Fibroblast of skin of scalp (primary cell): ENCODE data around the gene RMRP.

ENCODE experiments used
- DNase-seq: peaks from one replicate; pipeline ENCODE4 v3.0.0-alpha.2; 2013

The RMRP gene

DNA sequence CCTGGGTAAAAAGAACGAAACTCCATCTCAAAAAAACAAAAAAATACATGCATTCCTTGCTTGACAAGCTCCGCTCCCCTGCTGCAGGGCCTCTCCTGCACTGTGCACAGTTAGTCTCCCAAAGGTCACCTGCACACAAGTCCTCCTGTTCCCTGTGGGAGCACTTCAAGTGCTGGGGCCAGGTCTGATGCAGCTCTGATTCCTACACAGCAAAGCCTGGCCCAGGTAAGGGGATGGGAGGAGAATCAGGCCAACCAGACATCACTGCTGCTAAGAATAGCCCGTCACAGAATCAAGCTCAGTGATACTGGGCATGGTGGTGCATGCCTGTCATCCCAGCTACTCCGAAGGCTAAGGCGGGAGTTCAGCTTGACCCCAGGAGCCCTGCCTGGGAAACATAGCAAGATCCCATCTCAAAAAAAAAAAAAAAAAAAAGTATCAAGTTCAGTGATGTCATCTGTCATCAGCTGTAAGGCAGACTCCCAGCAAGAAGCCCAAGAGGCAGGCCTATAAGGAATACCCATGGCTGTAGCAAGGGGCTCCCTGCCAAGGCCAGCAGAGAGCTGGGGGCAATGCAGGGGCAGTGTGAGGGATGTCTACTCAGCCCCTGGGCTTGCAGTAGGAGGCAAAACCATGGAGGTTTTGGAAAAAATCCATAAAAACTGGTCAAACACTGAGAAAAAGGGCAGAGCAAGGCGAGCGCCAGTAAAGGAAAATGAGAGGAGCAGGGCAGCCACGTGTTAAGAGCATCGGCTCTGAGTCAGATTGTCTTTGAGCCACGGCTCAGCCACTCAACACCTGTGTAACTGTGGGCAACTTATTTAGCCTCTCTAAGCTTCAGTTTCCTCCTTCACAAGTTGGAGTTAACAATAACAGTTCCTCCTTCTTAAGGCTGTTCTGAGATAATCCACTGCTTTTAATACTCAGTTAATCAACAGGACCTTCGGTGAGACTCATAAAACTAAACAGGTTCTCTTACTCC lies 28.7 kb upstream of the RMRP start:
- peak; percentile 63 for DNase-seq

- no peak for DNase-seq
These were observed 27.7 kb upstream of the RMRP start for GRCh38 chr9:35685506-35685905.

DNA sequence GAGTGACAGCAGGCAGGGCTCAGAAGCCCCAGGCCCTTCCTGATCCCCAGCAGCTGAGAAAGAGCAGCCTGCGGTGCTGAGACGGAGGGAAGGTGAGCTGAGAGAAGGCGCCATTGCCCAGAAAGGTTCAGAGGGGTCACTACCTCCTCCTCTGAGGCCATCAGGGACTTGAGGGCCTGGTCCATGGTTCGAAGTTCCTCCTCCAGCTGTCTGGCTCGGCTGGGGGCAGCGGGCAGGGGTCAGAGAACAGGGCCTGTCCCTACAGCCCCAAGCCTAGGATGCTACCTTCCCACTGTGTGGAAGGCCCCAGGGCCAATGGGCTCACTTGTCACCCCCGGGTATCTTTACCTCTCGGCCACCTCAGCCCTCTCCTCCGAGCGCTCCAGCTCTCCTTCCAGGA lies 27.1 kb upstream of the RMRP start:
- no peak for DNase-seq

- no peak for DNase-seq
These were observed 25.5 kb upstream of the RMRP start for GRCh38 chr9:35683323-35683722.

GRCh38 chr9:35682520-35683315 lies 24.9 kb upstream of the RMRP start:
- DNase-seq = no peak

DNA sequence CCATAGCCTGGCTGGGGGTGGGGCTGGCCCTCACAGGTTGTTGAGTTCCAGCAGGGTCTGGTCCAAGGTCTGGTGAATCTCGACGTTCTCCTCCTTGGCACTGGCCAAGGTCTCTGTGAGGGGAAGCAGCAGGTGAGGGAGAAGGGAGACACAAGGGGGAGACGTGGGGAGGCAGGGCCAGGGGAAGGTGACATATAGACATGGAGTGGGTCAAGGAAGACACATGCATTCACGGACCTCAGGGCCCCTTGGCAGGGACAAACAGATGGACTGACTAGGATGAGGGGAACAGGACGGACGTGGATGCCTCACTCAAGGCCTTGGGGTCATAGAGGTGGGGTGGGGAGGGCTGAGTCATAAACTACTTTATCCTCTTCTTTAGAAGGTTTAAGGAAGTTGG lies 24.2 kb upstream of the RMRP start:
- DNase-seq = no peak

DNA sequence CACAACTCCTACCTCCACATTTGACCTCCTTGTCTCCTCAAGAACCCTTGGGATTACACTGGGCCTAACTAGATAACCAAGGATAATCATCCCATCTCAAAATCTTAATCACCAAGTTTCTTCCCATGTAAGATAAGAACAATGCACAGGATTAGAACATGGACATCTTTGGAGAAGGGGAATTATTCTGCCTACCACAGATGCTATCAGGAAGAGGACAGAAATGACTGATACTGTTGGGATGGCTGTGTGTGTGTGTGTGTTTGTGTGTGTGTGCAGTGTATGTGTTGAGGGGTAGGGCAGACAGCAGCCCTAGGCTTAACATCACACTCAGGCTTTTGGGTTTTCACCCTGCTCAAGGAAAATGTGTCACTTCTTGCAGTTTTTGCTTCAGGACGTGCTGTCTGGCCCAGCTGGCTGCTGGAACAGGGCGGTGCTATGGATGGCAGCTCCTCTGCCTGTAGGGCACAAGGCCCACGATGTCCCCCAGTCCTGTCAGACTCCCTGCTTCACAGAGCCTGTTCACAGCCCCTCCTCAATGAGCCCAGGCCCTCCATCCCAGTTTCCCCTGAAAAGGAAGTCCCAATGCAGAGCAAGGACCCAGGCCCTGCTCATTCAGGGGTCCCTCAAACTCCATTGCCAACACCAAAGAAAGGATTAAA lies 23.7 kb upstream of the RMRP start:
- DNase-seq = peak; percentile 56

DNA sequence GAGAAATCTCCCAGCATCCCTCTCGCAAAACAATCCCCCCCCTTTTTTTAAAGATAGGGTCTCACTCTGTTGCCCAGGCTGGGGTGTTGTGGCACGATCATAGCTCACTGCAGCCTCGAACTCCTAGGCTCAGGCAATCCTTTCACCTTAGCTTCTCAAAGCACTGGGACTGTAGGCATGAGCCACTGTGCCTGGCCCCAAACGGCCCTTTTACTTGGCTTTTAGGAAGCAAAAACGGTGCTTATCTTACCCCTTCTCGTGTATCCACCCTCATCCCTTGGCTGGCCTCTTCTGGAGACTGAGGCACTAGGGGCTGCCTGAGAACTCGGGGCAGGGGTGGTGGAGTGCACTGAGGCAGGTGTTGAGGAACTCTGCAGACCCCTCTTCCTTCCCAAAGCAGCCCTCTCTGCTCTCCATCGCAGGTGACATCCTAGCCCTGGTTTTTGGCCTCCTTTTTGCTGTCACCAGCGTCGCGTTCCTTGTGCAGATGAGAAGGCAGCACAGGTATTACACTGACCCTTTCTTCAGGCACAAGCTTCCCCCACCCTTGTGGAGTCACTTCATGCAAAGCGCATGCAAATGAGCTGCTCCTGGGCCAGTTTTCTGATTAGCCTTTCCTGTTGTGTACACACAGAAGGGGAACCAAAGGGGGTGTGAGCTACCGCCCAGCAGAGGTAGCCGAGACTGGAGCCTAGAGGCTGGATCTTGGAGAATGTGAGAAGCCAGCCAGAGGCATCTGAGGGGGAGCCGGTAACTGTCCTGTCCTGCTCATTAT lies 22.7 kb upstream of the RMRP start:
- peak; percentile 74 for DNase-seq

DNA sequence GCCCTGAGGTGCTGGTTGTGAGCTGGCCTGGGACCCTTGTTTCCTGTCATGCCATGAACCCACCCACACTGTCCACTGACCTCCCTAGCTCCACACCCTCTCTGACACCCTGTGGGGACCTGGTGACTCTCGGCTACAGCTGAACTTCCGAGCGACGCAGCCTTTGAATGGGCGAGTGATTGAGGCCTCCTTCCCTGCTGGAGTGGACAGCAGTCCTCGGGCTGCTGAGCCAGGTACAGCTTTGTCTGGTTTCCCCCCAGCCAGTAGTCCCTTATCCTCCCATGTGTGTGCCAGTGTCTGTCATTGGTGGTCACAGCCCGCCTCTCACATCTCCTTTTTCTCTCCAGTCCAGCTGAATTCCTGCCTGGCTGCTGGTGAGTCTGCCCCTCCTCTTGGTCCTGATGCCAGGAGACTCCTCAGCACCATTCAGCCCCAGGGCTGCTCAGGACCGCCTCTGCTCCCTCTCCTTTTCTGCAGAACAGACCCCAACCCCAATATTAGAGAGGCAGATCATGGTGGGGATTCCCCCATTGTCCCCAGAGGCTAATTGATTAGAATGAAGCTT lies 22.0 kb upstream of the RMRP start:
- peak; percentile 40 for DNase-seq

DNA sequence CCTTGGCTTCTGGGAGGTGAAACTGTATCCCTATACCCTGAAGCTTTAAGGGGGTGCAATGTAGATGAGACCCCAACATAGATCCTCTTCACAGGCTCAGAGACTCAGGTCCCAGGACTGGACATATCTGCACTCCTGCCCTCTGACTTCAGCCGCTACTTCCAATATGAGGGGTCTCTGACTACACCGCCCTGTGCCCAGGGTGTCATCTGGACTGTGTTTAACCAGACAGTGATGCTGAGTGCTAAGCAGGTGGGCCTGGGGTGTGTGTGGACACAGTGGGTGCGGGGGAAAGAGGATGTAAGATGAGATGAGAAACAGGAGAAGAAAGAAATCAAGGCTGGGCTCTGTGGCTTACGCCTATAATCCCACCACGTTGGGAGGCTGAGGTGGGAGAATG lies 21.3 kb upstream of the RMRP start:
- no peak for DNase-seq

DNA sequence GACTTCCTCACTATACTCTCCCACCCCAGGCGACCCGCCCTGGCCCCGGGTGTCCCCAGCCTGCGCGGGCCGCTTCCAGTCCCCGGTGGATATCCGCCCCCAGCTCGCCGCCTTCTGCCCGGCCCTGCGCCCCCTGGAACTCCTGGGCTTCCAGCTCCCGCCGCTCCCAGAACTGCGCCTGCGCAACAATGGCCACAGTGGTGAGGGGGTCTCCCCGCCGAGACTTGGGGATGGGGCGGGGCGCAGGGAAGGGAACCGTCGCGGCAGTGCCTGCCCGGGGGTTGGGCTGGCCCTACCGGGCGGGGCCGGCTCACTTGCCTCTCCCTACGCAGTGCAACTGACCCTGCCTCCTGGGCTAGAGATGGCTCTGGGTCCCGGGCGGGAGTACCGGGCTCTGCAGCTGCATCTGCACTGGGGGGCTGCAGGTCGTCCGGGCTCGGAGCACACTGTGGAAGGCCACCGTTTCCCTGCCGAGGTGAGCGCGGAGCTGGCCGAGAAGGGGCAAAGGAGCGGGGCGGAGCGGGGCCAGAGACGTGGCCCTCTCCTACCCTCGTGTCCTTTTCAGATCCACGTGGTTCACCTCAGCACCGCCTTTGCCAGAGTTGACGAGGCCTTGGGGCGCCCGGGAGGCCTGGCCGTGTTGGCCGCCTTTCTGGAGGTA lies 18.0 kb upstream of the RMRP start:
- peak; percentile 34 for DNase-seq

DNA sequence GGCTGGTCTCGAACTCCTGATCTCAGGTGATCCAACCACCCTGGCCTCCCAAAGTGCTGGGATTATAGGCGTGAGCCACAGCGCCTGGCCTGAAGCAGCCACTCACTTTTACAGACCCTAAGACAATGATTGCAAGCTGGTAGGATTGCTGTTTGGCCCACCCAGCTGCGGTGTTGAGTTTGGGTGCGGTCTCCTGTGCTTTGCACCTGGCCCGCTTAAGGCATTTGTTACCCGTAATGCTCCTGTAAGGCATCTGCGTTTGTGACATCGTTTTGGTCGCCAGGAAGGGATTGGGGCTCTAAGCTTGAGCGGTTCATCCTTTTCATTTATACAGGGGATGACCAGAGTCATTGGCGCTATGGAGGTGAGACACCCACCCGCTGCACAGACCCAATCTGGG lies 17.4 kb upstream of the RMRP start:
- DNase-seq = no peak

- DNase-seq = no peak
These were observed 16.2 kb upstream of the RMRP start for GRCh38 chr9:35674025-35674361.

DNA sequence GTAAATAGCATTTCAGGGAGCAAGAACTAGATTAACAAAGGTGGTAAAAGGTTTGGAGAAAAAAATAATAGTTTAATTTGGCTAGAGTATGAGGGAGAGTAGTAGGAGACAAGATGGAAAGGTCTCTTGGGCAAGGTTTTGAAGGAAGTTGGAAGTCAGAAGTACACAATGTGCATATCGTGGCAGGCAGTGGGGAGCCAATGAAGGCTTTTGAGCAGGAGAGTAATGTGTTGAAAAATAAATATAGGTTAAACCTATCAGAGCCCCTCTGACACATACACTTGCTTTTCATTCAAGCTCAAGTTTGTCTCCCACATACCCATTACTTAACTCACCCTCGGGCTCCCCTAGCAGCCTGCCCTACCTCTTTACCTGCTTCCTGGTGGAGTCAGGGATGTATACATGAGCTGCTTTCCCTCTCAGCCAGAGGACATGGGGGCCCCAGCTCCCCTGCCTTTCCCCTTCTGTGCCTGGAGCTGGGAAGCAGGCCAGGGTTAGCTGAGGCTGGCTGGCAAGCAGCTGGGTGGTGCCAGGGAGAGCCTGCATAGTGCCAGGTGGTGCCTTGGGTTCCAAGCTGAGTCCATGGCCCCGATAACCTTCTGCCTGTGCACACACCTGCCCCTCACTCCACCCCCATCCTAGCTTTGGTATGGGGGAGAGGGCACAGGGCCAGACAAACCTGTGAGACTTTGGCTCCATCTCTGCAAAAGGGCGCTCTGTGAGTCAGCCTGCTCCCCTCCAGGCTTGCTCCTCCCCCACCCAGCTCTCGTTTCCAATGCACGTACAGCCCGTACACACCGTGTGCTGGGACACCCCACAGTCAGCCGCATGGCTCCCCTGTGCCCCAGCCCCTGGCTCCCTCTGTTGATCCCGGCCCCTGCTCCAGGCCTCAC lies 15.6 kb upstream of the RMRP start, which contains the start of gene CA9:
Gene CA9, plus strand, starts transcription at position 797 of the 893 bp plus-strand sequence. Its CDS starts 32 bp downstream, at position 829.
- peak; percentile 40 for DNase-seq

GRCh38 chr9:35669331-35670145 lies 11.7 kb upstream of the RMRP start:
- no peak for DNase-seq

- DNase-seq = no peak
These were observed 10.1 kb upstream of the RMRP start for GRCh38 chr9:35667939-35668338.

DNA sequence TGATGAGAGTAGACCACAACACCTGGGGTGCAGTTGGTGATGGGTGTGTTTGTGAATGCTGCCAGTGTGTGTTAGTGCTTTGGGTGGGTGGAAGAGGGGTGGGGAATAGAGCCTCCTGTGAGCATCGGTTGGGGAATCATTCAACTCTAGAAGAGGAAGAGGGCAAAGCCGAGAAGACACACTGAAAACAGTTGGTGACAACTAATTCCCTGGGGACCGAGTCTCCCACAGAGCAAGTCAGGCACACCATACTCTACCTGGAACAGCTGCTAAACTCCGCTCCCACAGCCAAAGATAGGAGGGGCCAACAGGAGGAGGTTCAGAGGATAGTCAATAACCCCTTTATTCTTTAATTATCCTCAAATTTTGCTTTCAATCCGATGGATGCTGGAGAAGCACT lies 8.7 kb upstream of the RMRP start:
- DNase-seq = no peak

- DNase-seq = peak; percentile 93
These were observed 8.2 kb upstream of the RMRP start for GRCh38 chr9:35666045-35666444.

- DNase-seq = no peak
These were observed 7.6 kb upstream of the RMRP start for GRCh38 chr9:35665471-35665818.
